Activated CD4-positive, alpha-beta T cell treated with anti-CD3 and anti-CD28 coated beads, Interleukin-2, amount 10 ng/mL, durations not matched to agents 7 days and 5 days (primary cell): ENCODE measurements around the gene SBNO2. TPM values are rescaled to one million over a fixed set of nuclear protein-coding genes. Genes with fewer than 3 reads are reported as not detected.
A peak's percentile ranks its signal among the peaks of the same experiment; 100 is the strongest.
"Not testable (repeated sequence)": the region's sequence is repeated elsewhere in the genome, so short reads cannot be mapped to it uniquely, and the experiment has no call there.

Source experiments
- CTCF ChIA-PET: fragments of 350-600 bp; sonication (Branson Sonifier 250); formaldehyde crosslinking; loops from one replicate; lab custom pipeline; 2021; ENCODE audit warnings: antibody characterized with exemption; lab: Charles Lee
- POLR2A ChIA-PET: fragments of 350-600 bp; sonication (Branson Sonifier 250); formaldehyde crosslinking; loops from one replicate; lab custom pipeline; 2021; ENCODE audit warnings: antibody characterized with exemption; lab: Charles Lee
- DNase-seq: peaks from one replicate; pipeline ENCODE4 v3.0.0-alpha.2; 2020
- H3K27ac Mint-ChIP-seq: one replicate; pipeline ENCODE4 v1.8.0; 2021; ENCODE audit warnings: mild to moderate bottlenecking, moderate library complexity, mixed read lengths
- H3K27me3 Mint-ChIP-seq: one replicate; pipeline ENCODE4 v1.8.0; 2021; ENCODE audit warnings: mixed read lengths
- H3K36me3 Mint-ChIP-seq: one replicate; pipeline ENCODE4 v1.8.0; 2021; ENCODE audit warnings: low read depth, mixed read lengths
- H3K4me1 Mint-ChIP-seq: one replicate; pipeline ENCODE4 v1.8.0; 2021; ENCODE audit warnings: mixed read lengths
- H3K4me3 Mint-ChIP-seq: one replicate; pipeline ENCODE4 v1.8.0; 2021; ENCODE audit warnings: mild to moderate bottlenecking, moderate library complexity, mixed read lengths
- H3K9me3 Mint-ChIP-seq: one replicate; pipeline ENCODE4 v1.8.0; 2021; ENCODE audit warnings: mixed read lengths
- total RNA-seq, 2 experiments: library from RNA; stranded (reverse); gene quantifications; one replicate each; pipeline ENCODE4 v1.2.3, GENCODE V29; 2021

SBNO2 gene
- total RNA-seq, 2 experiments from 2014 or later, result 84.7 to 91.7 TPM

- CTCF ChIA-PET, result interaction anchor here (0.6 to 2.5 kb wide), 5 partner anchors 9 to 385 kb away, joined by 3 to 8 read pairs (median 5); no protein-coding TSS in a partner anchor
- Mint-ChIP-seq H3K36me3 (peaks cover 11% of the 10 kb centered on the region), H3K27ac (peak overlapping the region; percentile 62), H3K9me3 (no peaks in the 10 kb centered on the region), H3K27me3 (no peaks in the 10 kb centered on the region), H3K4me3 (no peak overlapping the region), H3K4me1 (peaks cover 22% of the 10 kb centered on the region)
- POLR2A ChIA-PET, result no interaction called here
- DNase-seq, result no peak
Observed at GRCh38 chr19:1216756-1217155, 42.7 kb upstream of the SBNO2 start.

- H3K27ac Mint-ChIP-seq, result peak overlapping the region; percentile 50
Observed at GRCh38 chr19:1214862-1215731, 41.0 kb upstream of the SBNO2 start.

GRCh38 chr19:1214299-1214861 is 40.3 kb upstream of the SBNO2 start:
- Mint-ChIP-seq H3K4me3 (peak overlapping the region; percentile 65), H3K9me3 (no peaks in the 10 kb centered on the region), H3K27ac (peak overlapping the region; percentile 96), H3K27me3 (no peaks in the 10 kb centered on the region), H3K4me1 (peaks cover 38% of the 10 kb centered on the region), H3K36me3 (peaks cover 19% of the 10 kb centered on the region)
- no peak for DNase-seq
- ChIA-PET POLR2A (interaction anchor here (0.8 kb wide), 1 partner anchor 54 kb away, joined by 4 read pairs; the partner anchor contains the start of gene CIRBP), CTCF (interaction anchor here (0.6 to 2.9 kb wide), 8 partner anchors 9 to 805 kb away, joined by 3 to 11 read pairs (median 3); no protein-coding TSS in a partner anchor)

More at GRCh38 chr19:1214862-1215731, 41.0 kb upstream of the SBNO2 start:
- H3K36me3 Mint-ChIP-seq, result peaks cover 13% of the 10 kb centered on the region
- no peaks in the 10 kb centered on the region for H3K27me3 Mint-ChIP-seq
- peaks cover 33% of the 10 kb centered on the region for H3K4me1 Mint-ChIP-seq
- H3K4me3 Mint-ChIP-seq, result no peak overlapping the region
- H3K9me3 Mint-ChIP-seq, result no peaks in the 10 kb centered on the region
- ChIA-PET POLR2A (no interaction called here), CTCF (interaction anchor here (0.8 to 2.9 kb wide), 8 partner anchors 8 to 84 kb away, joined by 3 to 11 read pairs (median 4); no protein-coding TSS in a partner anchor)
- DNase-seq, result no peak

- POLR2A ChIA-PET, result interaction anchor here (0.6 to 0.8 kb wide), 2 partner anchors 25 to 55 kb away, joined by 3 to 4 read pairs; partner anchors contain the start of gene CIRBP
- H3K36me3 Mint-ChIP-seq, result peaks cover 19% of the 10 kb centered on the region
- CTCF ChIA-PET, result interaction anchor here (0.6 to 2.9 kb wide), 9 partner anchors 9 to 806 kb away, joined by 3 to 11 read pairs (median 3); no protein-coding TSS in a partner anchor
- peak overlapping the region; percentile 96 for H3K27ac Mint-ChIP-seq
- no peaks in the 10 kb centered on the region for H3K9me3 Mint-ChIP-seq
- H3K4me3 Mint-ChIP-seq, result peak overlapping the region; percentile 65
- DNase-seq, result peak; percentile 63
- H3K4me1 Mint-ChIP-seq, result peaks cover 41% of the 10 kb centered on the region
- H3K27me3 Mint-ChIP-seq, result no peaks in the 10 kb centered on the region
Observed at GRCh38 chr19:1213391-1214286, 39.6 kb upstream of the SBNO2 start.

- peaks cover 39% of the 10 kb centered on the region for H3K4me1 Mint-ChIP-seq
- H3K36me3 Mint-ChIP-seq, result peaks cover 32% of the 10 kb centered on the region
- no peak overlapping the region for H3K4me3 Mint-ChIP-seq
- H3K9me3 Mint-ChIP-seq, result no peaks in the 10 kb centered on the region
- CTCF ChIA-PET, result interaction anchor here (0.6 to 2.9 kb wide), 6 partner anchors 8 to 677 kb away, joined by 4 to 11 read pairs (median 5); no protein-coding TSS in a partner anchor
- no peak for DNase-seq
- H3K27ac Mint-ChIP-seq, result peak overlapping the region; percentile 55
- POLR2A ChIA-PET, result no interaction called here
- no peaks in the 10 kb centered on the region for H3K27me3 Mint-ChIP-seq
Observed at GRCh38 chr19:1211494-1212234, 37.6 kb upstream of the SBNO2 start.

GRCh38 chr19:1210227-1210538 is 36.1 kb upstream of the SBNO2 start:
- DNase-seq, result no peak
- Mint-ChIP-seq H3K36me3 (peaks cover 33% of the 10 kb centered on the region), H3K27me3 (no peaks in the 10 kb centered on the region), H3K9me3 (no peaks in the 10 kb centered on the region), H3K27ac (no peak overlapping the region), H3K4me3 (no peak overlapping the region), H3K4me1 (peaks cover 39% of the 10 kb centered on the region)
- ChIA-PET POLR2A (no interaction called here), CTCF (interaction anchor here (1.9 kb wide), 2 partner anchors 34 to 97 kb away, joined by 5 to 6 read pairs; no protein-coding TSS in a partner anchor)

GRCh38 chr19:1208830-1209229 is 34.8 kb upstream of the SBNO2 start:
- POLR2A ChIA-PET, H3K9me3 Mint-ChIP-seq, DNase-seq, H3K27me3 Mint-ChIP-seq, H3K27ac Mint-ChIP-seq: not testable (repeated sequence)
- peak overlapping the region; percentile 97 for H3K4me3 Mint-ChIP-seq
- peaks cover 37% of the 10 kb centered on the region for H3K4me1 Mint-ChIP-seq
- CTCF ChIA-PET, result interaction anchor here (1.9 kb wide), 1 partner anchor 36 kb away, joined by 6 read pairs; no protein-coding TSS in a partner anchor
- H3K36me3 Mint-ChIP-seq, result peaks cover 32% of the 10 kb centered on the region

- peaks cover 26% of the 10 kb centered on the region for H3K36me3 Mint-ChIP-seq
- peak overlapping the region; percentile 89 for H3K27ac Mint-ChIP-seq
- no peaks in the 10 kb centered on the region for H3K9me3 Mint-ChIP-seq
- no peaks in the 10 kb centered on the region for H3K27me3 Mint-ChIP-seq
- peaks cover 39% of the 10 kb centered on the region for H3K4me1 Mint-ChIP-seq
- peak; percentile 42 for DNase-seq
- ChIA-PET CTCF (interaction anchor here (1.0 to 1.4 kb wide), 2 partner anchors 37 to 113 kb away, joined by 3 to 6 read pairs; no protein-coding TSS in a partner anchor), POLR2A (interaction anchor here (0.6 kb wide), 1 partner anchor 658 kb away, joined by 3 read pairs; no protein-coding TSS in a partner anchor)
- H3K4me3 Mint-ChIP-seq, result peak overlapping the region; percentile 97
Observed at GRCh38 chr19:1206864-1207450, 32.9 kb upstream of the SBNO2 start.

GRCh38 chr19:1206150-1206863 is 32.2 kb upstream of the SBNO2 start:
- Mint-ChIP-seq H3K9me3 (no peaks in the 10 kb centered on the region), H3K27me3 (no peaks in the 10 kb centered on the region), H3K4me1 (peaks cover 34% of the 10 kb centered on the region), H3K4me3 (peak overlapping the region; percentile 97), H3K27ac (peak overlapping the region; percentile 89), H3K36me3 (peaks cover 23% of the 10 kb centered on the region)
- POLR2A ChIA-PET, result interaction anchor here (0.6 kb wide), 1 partner anchor 658 kb away, joined by 3 read pairs; no protein-coding TSS in a partner anchor
- DNase-seq, result no peak
- CTCF ChIA-PET, result interaction anchor here (1.0 to 1.4 kb wide), 2 partner anchors 38 to 113 kb away, joined by 3 to 6 read pairs; no protein-coding TSS in a partner anchor

GRCh38 chr19:1205114-1206099 is 31.3 kb upstream of the SBNO2 start, which contains the start of gene STK11:
STK11 (plus strand) TSS chr19:1205778; CDS start chr19:1206914, 1,136 bp downstream.
- ChIA-PET POLR2A (no interaction called here), CTCF (interaction anchor here (1.7 kb wide), 1 partner anchor 9 kb away, joined by 5 read pairs; no protein-coding TSS in a partner anchor)
- H3K36me3 Mint-ChIP-seq, result peaks cover 22% of the 10 kb centered on the region

More at GRCh38 chr19:1205114-1206099, 31.3 kb upstream of the SBNO2 start, which contains the start of gene STK11:
- peak; percentile 99 for DNase-seq
- peaks cover 30% of the 10 kb centered on the region for H3K4me1 Mint-ChIP-seq
- peak within 1 kb of the TSS; percentile 89 for H3K27ac Mint-ChIP-seq
- no peaks in the 10 kb centered on the region for H3K27me3 Mint-ChIP-seq
- peak within 1 kb of the TSS; percentile 97 for H3K4me3 Mint-ChIP-seq
- H3K9me3 Mint-ChIP-seq, result no peaks in the 10 kb centered on the region
